Activated CD4-positive, CD25-positive, alpha-beta regulatory T cell treated with anti-CD3 and anti-CD28 coated beads, Interleukin-2, amount 50 U/mL, for 72 hours (primary cell): ENCODE measurements around the gene CSNK2A1.
"Not testable (repeated sequence)": the region's sequence is repeated elsewhere in the genome, so short reads cannot be mapped to it uniquely, and the experiment has no call there.

ENCODE experiments used
- DNase-seq: peaks from one replicate; pipeline ENCODE4 v3.0.0; 2021

Gene CSNK2A1

GRCh38 chr20:531608-532007, 12.0 kb downstream of the CSNK2A1 start:
- no peak for DNase-seq

GRCh38 chr20:530321-530720, 13.3 kb downstream of the CSNK2A1 start:
- no peak for DNase-seq

- no peak for DNase-seq
Measured at GRCh38 chr20:528923-529604, 14.5 kb downstream of the CSNK2A1 start.

- no peak for DNase-seq
Measured at GRCh38 chr20:527571-527886, 16.1 kb downstream of the CSNK2A1 start.

- DNase-seq, result no peak
Measured at GRCh38 chr20:521860-522259, 21.7 kb downstream of the CSNK2A1 start.

GRCh38 chr20:519999-520398, 23.6 kb downstream of the CSNK2A1 start:
- no peak for DNase-seq

GRCh38 chr20:517221-517620, 26.4 kb downstream of the CSNK2A1 start:
- no peak for DNase-seq

GRCh38 chr20:516799-517198, 26.8 kb downstream of the CSNK2A1 start:
- DNase-seq, result no peak

GRCh38 chr20:515696-516095, 27.9 kb downstream of the CSNK2A1 start:
- no peak for DNase-seq

- DNase-seq, result no peak
Measured at GRCh38 chr20:513429-513828, 30.2 kb downstream of the CSNK2A1 start.

- not testable (repeated sequence) for DNase-seq
Measured at GRCh38 chr20:510328-511057, 33.1 kb downstream of the CSNK2A1 start.

GRCh38 chr20:508364-508787, 35.2 kb downstream of the CSNK2A1 start:
- DNase-seq, result not testable (repeated sequence)

- no peak for DNase-seq
Measured at GRCh38 chr20:507761-508332, 35.7 kb downstream of the CSNK2A1 start.

GRCh38 chr20:507006-507758, 36.4 kb downstream of the CSNK2A1 start:
- no peak for DNase-seq

GRCh38 chr20:504632-505075, 38.9 kb downstream of the CSNK2A1 start:
- DNase-seq, result no peak

- DNase-seq, result no peak
Measured at GRCh38 chr20:503048-503737, 40.4 kb downstream of the CSNK2A1 start.

- no peak for DNase-seq
Measured at GRCh38 chr20:497979-498378, 45.6 kb downstream of the CSNK2A1 start.

- DNase-seq, result no peak
Measured at GRCh38 chr20:496126-496696, 47.4 kb downstream of the CSNK2A1 start.

- no peak for DNase-seq
Measured at GRCh38 chr20:492159-492558, 51.4 kb downstream of the CSNK2A1 start.

GRCh38 chr20:487655-488054, 55.9 kb downstream of the CSNK2A1 start:
- no peak for DNase-seq

- DNase-seq, result no peak
Measured at GRCh38 chr20:483815-484644, 59.6 kb downstream of the CSNK2A1 start.

- no peak for DNase-seq
Measured at GRCh38 chr20:481167-481566, 62.4 kb downstream of the CSNK2A1 start.
